Melanocyte of skin (primary cell): Measurements from ENCODE around the gene ARFGAP1. TPM values are rescaled to one million over a fixed set of nuclear protein-coding genes. Genes with fewer than 3 reads are reported as not detected.

ENCODE experiments used
- small RNA-seq, 2 donors: library from RNA; depleted of rRNA; stranded (forward); fragments of <200 nt; gene quantifications; one replicate each; pipeline ENCODE3, GENCODE V24; 2012
- total RNA-seq, 2 donors: library from RNA; depleted of rRNA; stranded (reverse); fragments of >200 nt; gene quantifications; 2 replicates each; pipeline ENCODE4 v1.2.3, GENCODE V29; 2012

ARFGAP1 gene
- total RNA-seq, result 10 to 100 TPM; 63.9 to 67.8 TPM

DNA sequence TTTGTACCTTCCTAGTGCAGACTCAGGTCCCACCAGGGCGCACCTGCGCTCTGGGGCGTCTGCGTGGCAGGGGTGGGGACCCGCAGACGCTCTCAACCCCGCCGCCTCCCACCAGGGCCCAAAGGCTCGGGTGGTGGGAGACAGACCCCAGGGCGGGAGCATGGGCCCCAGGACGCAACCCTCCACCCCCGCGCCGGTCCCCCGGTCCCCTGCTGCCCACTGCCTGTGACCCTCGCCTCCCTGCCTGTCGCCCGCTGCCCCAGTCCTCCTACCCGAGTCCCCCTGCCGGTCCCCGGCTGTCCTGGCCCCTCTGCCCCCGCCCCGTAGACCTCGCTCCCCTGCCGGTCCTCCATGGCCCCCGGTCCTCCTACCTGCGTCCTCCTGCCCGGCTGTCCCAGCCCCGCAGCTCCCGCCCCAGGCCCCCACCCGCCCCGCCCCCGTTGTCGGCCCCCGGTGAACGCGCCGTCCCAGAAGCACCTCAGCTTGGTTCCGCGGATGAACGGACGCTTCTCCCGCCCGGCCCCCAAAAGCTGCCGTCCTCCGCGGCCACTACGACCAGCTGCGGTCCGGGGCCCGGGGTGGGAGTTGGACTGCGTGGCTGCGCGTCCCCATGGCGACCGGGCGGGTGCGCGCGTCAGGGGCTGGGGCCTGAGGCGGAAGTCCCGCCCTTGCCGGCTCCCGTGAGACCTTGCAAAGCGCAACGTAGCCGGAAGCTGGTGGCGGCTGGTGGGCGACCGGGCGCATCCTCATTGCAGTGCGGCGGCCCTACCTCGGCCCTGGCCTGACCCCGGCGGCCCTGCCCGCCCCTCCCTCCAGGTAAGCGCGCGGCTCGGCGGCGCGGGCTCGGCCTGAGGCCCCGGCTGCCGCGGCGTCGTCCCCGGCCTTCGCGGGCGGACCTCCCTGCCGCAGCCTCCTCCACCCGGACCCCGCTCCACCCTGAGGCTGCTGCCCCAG is at the start of gene ARFGAP1:
Gene ARFGAP1 (plus strand): TSS at position 709 of the 954 bp plus-strand sequence. CDS start 2,768 bp downstream, outside the sequence.

DNA sequence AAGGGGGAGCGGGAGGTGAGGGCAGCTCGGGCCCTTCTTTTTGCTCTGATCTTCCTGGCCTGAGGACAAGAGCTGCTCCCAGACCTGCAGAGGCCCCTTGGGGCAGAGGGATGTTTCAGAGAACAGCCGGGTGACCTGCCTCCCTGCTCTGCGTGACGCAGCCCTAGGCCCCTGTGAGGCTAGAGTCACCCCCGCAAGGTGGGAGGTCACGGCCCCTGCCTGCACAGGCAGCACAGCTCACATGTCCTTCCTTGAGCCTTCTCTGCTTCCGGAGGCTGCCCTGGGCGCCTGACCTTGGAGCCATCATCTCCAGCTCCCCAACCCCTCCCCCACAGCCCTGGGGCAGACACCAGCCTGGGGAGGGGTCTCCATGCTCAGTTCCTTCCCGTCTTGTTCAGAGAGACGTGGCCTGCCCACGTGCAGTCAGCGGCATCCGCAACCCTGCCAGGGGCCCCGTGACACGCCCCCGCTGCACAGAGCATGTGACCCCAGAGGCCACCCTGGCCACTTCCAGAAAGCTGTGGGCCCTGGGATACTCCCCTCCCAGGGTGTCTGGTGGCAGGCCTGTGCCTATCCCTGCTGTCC is 37.1 kb upstream of the ARFGAP1 start, which contains the start of gene BIRC7:
Gene BIRC7 (plus strand): TSS at position 507 of the 585 bp plus-strand sequence. CDS start 192 bp downstream, outside the sequence.

DNA sequence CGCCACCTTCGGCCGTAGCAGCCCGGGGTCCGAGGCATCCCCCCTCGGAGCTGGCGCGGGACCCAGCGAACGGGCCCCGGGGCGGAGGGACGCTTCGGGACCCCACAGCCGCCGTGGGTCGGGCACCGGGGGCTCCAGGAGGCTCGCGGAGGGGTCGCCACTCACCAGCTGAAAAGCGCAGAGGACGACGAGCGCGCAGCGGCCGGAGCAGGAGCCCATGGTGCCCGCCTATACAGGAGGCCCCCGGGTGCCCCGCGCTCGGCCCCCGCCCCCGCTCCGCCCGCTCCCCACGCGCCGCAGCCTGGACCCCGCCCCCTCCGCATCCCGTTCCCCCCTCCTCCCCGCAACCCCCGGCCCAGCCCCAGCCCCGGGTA is 18.4 kb upstream of the ARFGAP1 start, which contains the start of gene NKAIN4:
Gene NKAIN4 (minus strand): TSS at position 232 of the 374 bp plus-strand sequence. CDS start 13 bp downstream, at position 219.

DNA sequence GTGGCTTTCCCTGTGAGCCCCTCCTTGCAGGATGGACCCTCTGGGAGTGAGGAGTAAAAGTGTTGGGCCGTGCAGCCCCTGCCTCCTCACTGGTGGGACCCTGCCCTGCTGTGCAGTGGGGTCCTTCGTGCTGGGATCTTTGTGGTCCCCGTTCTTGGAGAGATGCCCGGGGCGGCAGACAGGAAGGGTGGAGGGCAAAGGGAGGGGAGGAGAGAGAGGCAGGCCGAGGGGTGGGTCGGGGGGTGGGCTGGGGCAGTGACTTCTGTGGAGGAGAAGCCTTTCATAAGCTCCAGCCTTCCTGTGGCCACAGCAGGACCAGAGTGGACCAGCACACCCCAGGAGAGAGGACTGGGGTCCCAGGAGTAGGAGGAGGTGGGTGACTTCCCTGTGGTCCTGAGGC is 20.3 kb downstream of the ARFGAP1 start, which contains the start of gene COL20A1:
Gene COL20A1 (plus strand): TSS at position 283 of the 400 bp plus-strand sequence. CDS start 1,922 bp downstream, outside the sequence.

Small RNA genes within 50 kb of the gene (small RNA-seq; reads per million reads assigned to genes)
- gene MIR3196, result 0 reads per million in 2 donors
- 0 to 0.81 reads per million in 2 donors for gene MIR4326
- gene RNU6-994P, result 3.3 to 4.9 reads per million in 2 donors

Other genes with a start within 250 kb of the ARFGAP1 start
- gene YTHDF1, start 56.7 kb upstream of the ARFGAP1 start, total RNA-seq, result 10 to 100 TPM; 25.8 to 30.0 TPM
- gene BIRC7, start 36.9 kb upstream of the ARFGAP1 start, total RNA-seq, result 1 to 10 TPM; 2.7 to 4.1 TPM
- gene NKAIN4, start 18.4 kb upstream of the ARFGAP1 start, total RNA-seq, result under 1 TPM in 1 of 2 donors, not detected in 1; 0.33 TPM
- gene COL20A1, start 20.4 kb downstream of the ARFGAP1 start, total RNA-seq, result under 1 TPM in 1 of 2 donors, not detected in 1; 0.34 TPM
- not detected for gene CHRNA4, start 88.5 kb downstream of the ARFGAP1 start, total RNA-seq
- not detected for gene KCNQ2, start 199.8 kb downstream of the ARFGAP1 start, total RNA-seq
- under 1 TPM in 1 of 2 donors, not detected in 1; 0.34 TPM for gene EEF1A2, start 226.3 kb downstream of the ARFGAP1 start, total RNA-seq
- gene PPDPF, start 248.0 kb downstream of the ARFGAP1 start, total RNA-seq, result 10 to 100 TPM; 50.6 to 81.6 TPM